NCI-H1417 treated with DMSO at 0.1 percent for 48 hours (cell line): ENCODE data around the gene PLXNC1.

Experiments
- DNase-seq: peaks from one replicate; lab custom pipeline; 2025; lab: John Stamatoyannopoulos, UW

The PLXNC1 gene

DNA sequence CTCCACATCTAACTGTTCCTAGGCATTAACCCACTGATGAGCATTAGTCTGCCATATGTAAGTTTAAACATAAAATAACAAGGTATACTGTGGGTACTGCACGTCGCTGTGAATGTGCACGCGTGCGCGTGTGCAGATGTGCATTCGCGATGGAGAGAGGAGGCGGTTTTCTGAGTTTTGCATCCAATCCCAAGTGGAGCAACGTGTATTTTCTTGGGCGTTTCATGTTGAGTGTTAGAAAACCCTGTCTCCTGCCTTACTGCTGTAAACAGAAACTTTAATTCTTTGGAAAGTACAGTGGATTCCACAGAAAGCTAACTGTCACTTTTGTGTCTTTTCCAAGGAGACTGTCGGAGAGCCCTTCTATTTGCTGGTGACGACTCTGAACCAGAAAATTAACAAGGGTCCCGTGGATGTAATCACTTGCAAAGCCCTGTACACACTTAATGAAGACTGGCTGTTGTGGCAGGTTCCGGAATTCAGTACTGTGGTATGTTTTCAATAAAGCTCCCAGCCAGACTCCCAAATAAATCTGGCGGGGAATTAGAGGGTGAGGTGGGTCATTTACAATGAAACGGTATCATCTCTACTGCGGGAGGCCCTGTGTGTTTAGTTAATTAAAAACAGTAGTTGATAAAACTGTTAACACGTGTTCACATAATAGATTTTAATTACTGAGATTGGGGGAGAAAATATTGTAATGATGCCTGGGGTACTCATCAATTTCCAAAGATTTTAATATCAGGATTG, 116.5 kb downstream of the PLXNC1 start:
- DNase-seq, result no peak

- DNase-seq, result no peak
These were observed 117.2 kb downstream of the PLXNC1 start for GRCh38 chr12:94265539-94265938.

DNA sequence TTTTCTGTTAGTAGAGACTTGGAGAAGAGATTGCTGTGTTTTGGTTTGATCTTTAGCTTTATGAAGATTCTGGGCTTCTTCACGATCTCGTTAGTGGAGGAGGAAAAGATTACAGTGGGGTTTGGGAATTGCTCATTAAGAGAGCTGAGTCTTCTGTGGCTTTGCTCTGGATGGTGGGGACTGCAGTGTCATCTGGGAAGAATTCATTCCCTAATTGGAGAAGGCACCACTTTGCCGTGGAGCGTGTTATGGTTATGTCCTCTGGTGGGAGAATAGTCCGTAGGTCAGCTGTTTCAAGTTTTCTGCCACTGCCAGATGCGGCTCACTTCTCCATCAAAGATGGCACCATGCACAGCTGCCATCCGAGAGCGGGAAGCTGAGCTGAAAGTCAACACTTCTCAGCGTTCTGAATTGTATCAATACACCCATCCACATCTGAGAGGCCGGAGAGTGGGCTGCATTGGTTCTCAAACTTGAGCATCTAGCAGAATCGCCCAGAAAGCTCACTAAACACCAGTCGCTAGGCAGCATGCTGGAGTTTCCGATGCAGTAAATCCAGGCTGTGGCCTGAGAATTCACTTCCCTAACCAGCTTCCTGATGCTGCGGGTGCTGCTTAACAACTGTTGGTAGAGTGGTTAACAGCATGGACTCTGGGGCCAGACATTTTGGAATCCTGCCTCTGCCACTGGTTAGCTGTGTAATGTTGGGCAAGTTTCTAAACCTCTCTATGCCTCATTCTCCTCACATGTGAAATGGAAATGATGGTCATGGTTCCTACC, 117.8 kb downstream of the PLXNC1 start:
- no peak for DNase-seq

GRCh38 chr12:94266796-94267536, 118.6 kb downstream of the PLXNC1 start:
- no peak for DNase-seq

DNA sequence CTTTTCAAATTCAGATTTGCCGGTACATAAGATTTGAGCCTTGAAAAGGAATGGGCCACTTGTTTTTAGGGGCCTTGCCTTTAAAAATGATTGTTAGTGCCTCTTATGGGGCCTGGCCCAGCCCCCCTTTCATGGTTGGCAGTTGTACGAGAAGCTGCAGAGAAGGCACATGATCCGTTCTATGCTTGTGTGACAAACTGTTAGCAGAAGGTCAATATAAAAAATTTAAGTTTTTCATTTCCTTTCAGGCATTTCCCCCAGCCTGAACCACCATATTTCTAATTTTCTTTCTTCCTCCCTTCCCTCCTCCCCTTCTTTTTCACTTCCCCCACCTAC, 119.1 kb downstream of the PLXNC1 start:
- DNase-seq, result no peak

DNA sequence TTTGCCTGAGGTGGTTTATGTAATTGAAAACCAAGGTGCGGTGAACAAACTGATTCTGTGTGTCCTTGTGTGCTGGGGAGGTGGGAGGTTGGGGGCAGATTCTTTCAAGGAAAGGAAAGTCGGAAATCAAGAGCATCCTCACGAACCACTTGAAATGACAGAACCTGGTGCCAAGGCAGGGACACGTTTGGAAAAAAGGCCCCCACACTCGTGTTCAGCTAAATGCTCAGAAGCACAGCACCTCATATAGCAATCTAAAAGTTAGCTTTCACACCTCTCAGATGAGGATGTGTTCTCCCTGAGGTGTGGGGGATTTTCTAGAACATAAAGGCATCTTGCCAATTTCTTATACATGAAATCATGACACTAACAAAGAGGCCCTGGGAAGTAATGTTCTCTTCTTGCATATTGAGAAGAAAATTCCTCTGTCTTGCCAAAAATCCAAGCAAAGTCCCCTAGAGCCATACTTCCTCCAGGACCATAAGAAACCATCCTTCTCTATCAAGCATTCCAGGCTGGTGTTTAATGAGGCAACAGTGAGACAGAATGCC, 119.6 kb downstream of the PLXNC1 start:
- DNase-seq, result no peak

- no peak for DNase-seq
These were observed 121.1 kb downstream of the PLXNC1 start for GRCh38 chr12:94269316-94269999.

DNA sequence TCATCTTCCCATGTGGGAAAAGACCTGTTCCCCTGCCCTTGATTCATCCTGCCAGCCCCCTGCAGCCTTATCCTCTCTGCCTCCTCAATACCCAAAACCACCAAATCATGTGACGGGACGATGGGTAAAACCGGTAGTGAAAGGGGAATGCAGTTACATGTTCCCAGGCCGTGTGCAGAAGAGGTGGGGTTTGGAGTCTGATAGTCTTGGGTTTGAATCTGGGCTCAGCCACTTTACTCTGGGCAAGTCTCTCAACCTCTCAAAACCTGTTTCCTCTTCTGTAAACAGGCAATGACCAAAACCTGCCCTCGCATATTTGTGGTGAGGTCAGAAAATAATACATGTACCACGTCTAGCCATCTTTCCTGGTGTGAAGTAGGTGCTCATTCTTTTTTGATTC, 123.0 kb downstream of the PLXNC1 start:
- DNase-seq, result no peak

- DNase-seq, result no peak
These were observed 123.9 kb downstream of the PLXNC1 start for GRCh38 chr12:94272280-94272679.

DNA sequence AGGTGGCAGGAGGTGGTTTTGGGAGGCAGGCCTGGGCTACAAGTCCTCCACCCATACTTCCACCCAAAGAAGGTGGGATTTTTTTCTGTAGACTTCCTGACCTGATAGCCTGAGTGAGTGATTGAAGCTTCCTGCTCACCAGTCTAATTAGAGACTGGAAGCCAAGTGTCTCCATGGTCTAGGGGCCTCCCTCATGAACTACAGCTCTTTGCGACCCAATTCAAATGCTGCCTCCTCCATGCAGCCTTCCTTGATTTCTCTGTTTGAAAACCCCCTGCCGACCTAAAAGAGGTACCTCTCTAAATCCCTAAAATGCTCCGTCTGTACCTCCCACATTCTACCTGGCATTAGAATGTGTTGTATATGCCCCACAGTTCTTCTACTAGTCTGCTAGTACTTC, 124.9 kb downstream of the PLXNC1 start:
- DNase-seq, result no peak

- no peak for DNase-seq
These were observed 128.3 kb downstream of the PLXNC1 start for GRCh38 chr12:94276725-94277124.

DNA sequence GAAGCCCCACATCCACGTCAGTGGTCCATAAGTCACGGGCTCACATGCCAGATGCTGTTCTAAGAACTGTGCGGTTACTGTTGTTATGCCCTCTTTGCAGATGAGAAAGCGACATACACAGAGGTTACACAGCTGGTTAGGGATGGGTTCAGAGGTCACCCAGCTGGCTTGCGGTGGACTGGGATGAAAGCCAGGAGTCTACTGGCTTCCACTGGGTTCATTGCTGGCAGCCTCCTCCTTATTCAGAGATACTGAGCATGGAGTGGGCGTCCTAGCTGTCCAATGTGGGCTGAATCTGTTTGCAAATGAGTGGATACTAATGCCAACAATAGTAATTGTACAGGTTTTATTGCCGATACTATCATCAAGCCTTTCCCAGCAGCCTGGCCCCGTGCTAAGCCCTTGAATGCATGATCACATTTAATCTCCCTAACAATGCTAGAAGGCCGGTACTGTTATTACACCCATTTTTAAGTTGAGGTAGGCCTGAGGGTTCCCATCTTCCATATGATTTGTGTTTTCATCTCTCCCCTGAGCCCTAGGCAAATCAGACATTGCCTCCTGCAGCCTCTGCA, 129.1 kb downstream of the PLXNC1 start:
- DNase-seq, result no peak

GRCh38 chr12:94280063-94280462, 131.7 kb downstream of the PLXNC1 start:
- no peak for DNase-seq

GRCh38 chr12:94282675-94283074, 134.3 kb downstream of the PLXNC1 start:
- no peak for DNase-seq

DNA sequence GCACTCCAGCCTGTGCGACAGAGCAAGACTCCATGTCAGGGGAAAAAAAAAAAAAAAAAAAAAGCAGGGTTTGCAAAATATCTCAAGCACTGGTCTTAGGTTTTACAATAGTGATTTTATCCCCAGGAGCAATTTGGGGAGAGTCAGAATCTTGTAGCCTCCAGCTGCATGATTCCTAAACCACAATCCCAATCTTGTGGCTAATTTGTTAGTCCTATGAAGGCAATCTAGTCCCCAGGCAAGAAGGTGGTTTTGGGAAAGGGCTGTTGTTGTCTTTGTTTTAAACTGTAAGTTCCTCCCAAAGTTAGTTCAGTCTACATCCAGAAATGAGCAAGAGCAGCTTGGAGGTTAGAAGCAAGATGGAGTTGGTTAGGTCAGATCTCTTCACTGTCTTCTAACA, 135.7 kb downstream of the PLXNC1 start:
- DNase-seq, result no peak

GRCh38 chr12:94284859-94285258, 136.5 kb downstream of the PLXNC1 start:
- DNase-seq, result no peak

DNA sequence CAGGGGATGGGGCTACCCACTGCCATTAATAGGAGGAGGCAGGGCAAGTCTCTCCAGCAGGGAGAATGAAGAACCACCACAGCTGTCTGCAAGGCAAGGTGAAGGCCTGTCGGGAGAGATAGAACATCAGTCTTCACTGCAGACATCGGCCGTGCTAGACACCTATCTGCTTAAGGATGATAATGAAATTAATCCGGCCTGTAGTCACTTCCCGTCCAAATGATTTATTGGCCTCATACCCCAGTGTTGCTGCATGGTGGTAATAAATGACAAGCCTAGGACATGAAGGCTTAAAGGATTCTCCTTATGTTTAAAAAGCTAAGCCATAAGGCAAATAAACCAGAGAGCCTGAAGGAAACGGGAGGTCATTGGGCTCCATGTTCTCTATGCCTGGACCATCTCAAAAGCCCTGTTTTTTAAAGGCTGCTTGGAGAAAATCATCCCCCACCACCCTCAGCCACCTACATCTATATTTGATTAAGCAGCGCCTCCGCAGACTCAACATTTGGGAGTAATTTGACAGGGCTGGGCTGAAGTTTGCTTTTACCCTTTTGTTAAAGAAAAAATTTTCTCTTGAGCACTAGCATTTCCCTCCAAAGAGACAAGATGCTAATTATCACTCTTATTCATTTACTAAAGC, 137.7 kb downstream of the PLXNC1 start:
- DNase-seq, result no peak

GRCh38 chr12:94286583-94287244, 138.3 kb downstream of the PLXNC1 start:
- DNase-seq, result no peak

DNA sequence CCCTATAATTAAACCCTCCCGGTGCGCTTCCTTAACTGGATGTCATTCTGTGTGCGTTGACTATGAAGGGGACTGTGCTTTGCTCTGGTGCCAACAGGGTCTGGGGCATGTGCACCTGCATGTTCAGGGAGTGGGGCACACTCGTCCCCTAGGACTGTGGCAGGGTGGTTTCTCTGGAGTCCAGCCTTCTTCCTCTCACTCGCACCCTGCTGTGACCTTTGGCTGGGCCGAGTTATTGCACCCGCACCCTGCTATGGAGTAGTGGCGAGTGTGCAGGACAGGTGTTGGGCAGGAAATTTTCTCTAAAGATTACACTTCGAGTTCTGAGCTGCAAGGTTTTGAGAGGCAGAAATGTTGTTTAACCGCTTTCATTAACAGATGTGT, 138.9 kb downstream of the PLXNC1 start:
- peak; percentile 71 for DNase-seq

- no peak for DNase-seq
These were observed 141.3 kb downstream of the PLXNC1 start for GRCh38 chr12:94289461-94290312.
